Type B pancreatic cell (in vitro differentiated cells): ENCODE data around the gene CA6. TPM values are rescaled to one million over a fixed set of nuclear protein-coding genes. Genes with fewer than 3 reads are reported as not detected.
"Not testable (repeated sequence)": the region's sequence is repeated elsewhere in the genome, so short reads cannot be mapped to it uniquely, and the experiment has no call there.

Experiments used
- DNase-seq: peaks from one replicate; pipeline ENCODE4 v3.0.0; 2021; ENCODE audit warnings: mixed read lengths; ENCODE audit not compliant: unreplicated experiment; ENCODE audit errors: extremely low spot score
- H3K27ac Mint-ChIP-seq: 2 replicates; pipeline ENCODE4 v1.8.0; 2021; ENCODE audit warnings: mild to moderate bottlenecking, mixed read lengths
- H3K27me3 Mint-ChIP-seq: 2 replicates; pipeline ENCODE4 v1.8.0; 2021; ENCODE audit warnings: mixed read lengths
- H3K36me3 Mint-ChIP-seq: 2 replicates; pipeline ENCODE4 v1.8.0; 2021; ENCODE audit warnings: mixed read lengths
- H3K4me1 Mint-ChIP-seq: one replicate; pipeline ENCODE4 v1.8.0; 2021; ENCODE audit warnings: mixed read lengths; ENCODE audit not compliant: unreplicated experiment
- H3K4me3 Mint-ChIP-seq: 2 replicates; pipeline ENCODE4 v1.8.0; 2021; ENCODE audit warnings: mild to moderate bottlenecking, mixed read lengths
- H3K9me3 Mint-ChIP-seq: 2 replicates; pipeline ENCODE4 v1.8.0; 2021; ENCODE audit warnings: mixed read lengths
- total RNA-seq: library from RNA; stranded (reverse); gene quantifications from 2 replicates; pipeline ENCODE4 v1.2.1, GENCODE V29; 2021; ENCODE audit warnings: low replicate concordance
- TF ChIP-seq, protein P1 (sequence below): fragments of 200-600 bp; sonication (generic); conservative IDR thresholded peaks from 2 replicates; pipeline ENCODE4 v1.5.0; 2021; ENCODE audit warnings: antibody characterized with exemption, mild to moderate bottlenecking

Gene CA6
- total RNA-seq, 1 donor from 2014 or later: not detected

DNA sequence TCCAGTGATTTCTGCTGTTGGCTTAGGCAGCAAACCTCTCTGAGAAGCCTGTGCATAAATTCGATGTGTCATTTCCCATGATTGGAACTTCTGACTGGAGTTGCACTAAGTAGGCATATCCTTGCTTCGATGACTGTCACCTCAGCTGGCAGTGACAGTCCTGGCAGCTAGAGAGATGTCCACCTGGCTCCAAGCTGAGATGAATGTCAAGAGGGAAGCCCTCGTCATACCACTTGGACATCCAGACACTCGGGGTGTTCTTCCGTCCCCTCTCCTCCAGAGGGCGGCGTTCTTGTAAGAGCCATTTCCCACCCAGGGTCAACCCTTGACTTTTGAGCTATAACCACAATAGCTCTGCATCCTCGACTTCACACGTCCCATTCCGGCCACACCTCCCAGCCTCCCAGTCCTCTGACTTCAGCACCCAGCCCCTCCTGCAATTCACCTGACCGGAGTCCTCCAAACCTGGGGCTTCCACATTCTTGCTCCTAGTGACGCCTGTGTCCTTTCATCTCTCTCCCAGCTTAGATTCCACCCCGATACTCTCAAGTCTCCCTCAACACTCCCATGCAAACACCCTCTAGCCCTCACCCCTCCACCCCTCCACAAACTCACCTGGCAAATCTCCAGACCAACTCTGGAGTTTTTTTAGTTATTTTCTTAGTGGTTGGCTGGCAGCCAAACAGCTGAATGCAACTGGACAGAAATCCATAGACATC is 17.3 kb downstream of the CA6 start:
- no peak for DNase-seq
- TF ChIP-seq, protein P1, sequence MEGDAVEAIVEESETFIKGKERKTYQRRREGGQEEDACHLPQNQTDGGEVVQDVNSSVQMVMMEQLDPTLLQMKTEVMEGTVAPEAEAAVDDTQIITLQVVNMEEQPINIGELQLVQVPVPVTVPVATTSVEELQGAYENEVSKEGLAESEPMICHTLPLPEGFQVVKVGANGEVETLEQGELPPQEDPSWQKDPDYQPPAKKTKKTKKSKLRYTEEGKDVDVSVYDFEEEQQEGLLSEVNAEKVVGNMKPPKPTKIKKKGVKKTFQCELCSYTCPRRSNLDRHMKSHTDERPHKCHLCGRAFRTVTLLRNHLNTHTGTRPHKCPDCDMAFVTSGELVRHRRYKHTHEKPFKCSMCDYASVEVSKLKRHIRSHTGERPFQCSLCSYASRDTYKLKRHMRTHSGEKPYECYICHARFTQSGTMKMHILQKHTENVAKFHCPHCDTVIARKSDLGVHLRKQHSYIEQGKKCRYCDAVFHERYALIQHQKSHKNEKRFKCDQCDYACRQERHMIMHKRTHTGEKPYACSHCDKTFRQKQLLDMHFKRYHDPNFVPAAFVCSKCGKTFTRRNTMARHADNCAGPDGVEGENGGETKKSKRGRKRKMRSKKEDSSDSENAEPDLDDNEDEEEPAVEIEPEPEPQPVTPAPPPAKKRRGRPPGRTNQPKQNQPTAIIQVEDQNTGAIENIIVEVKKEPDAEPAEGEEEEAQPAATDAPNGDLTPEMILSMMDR: peak; percentile 52
- peak overlapping the region; percentile 84 for H3K27ac Mint-ChIP-seq
- H3K9me3 Mint-ChIP-seq: peaks cover 4% of the 10 kb centered on the region
- peaks cover 20% of the 10 kb centered on the region for H3K4me1 Mint-ChIP-seq
- no peak overlapping the region for H3K4me3 Mint-ChIP-seq
- peaks cover 5% of the 10 kb centered on the region for H3K27me3 Mint-ChIP-seq
- H3K36me3 Mint-ChIP-seq: no peaks in the 10 kb centered on the region

GRCh38 chr1:8963963-8964362 is 18.3 kb downstream of the CA6 start:
- no peak overlapping the region for H3K4me3 Mint-ChIP-seq
- TF ChIP-seq, protein P1: no peak
- peaks cover 5% of the 10 kb centered on the region for H3K27me3 Mint-ChIP-seq
- peak overlapping the region; percentile 33 for H3K27ac Mint-ChIP-seq
- no peaks in the 10 kb centered on the region for H3K36me3 Mint-ChIP-seq
- DNase-seq: no peak
- H3K9me3 Mint-ChIP-seq: peaks cover 4% of the 10 kb centered on the region
- H3K4me1 Mint-ChIP-seq: peaks cover 20% of the 10 kb centered on the region

- Mint-ChIP-seq H3K27me3 (peaks cover 5% of the 10 kb centered on the region), H3K9me3 (peaks cover 3% of the 10 kb centered on the region), H3K4me3 (no peak overlapping the region), H3K4me1 (peaks cover 20% of the 10 kb centered on the region), H3K36me3 (no peaks in the 10 kb centered on the region), H3K27ac (no peak overlapping the region)
- TF ChIP-seq, protein P1: no peak
- no peak for DNase-seq
These were observed 19.6 kb downstream of the CA6 start for GRCh38 chr1:8965121-8965820.

GRCh38 chr1:8966606-8967005 is 20.9 kb downstream of the CA6 start:
- Mint-ChIP-seq H3K36me3 (no peaks in the 10 kb centered on the region), H3K9me3 (no peaks in the 10 kb centered on the region), H3K4me3 (no peak overlapping the region), H3K27me3 (peaks cover 5% of the 10 kb centered on the region), H3K4me1 (peaks cover 20% of the 10 kb centered on the region), H3K27ac (no peak overlapping the region)
- TF ChIP-seq, protein P1: no peak
- DNase-seq: no peak

GRCh38 chr1:8968902-8969301 is 23.2 kb downstream of the CA6 start:
- DNase-seq, H3K36me3 Mint-ChIP-seq, H3K27ac Mint-ChIP-seq, H3K27me3 Mint-ChIP-seq, H3K9me3 Mint-ChIP-seq, H3K4me3 Mint-ChIP-seq: not testable (repeated sequence)
- peaks cover 12% of the 10 kb centered on the region for H3K4me1 Mint-ChIP-seq

GRCh38 chr1:8969937-8970336 is 24.3 kb downstream of the CA6 start:
- Mint-ChIP-seq H3K27ac (no peak overlapping the region), H3K4me1 (peaks cover 3% of the 10 kb centered on the region), H3K9me3 (no peaks in the 10 kb centered on the region), H3K4me3 (no peak overlapping the region), H3K27me3 (no peaks in the 10 kb centered on the region), H3K36me3 (no peaks in the 10 kb centered on the region)
- no peak for DNase-seq
- TF ChIP-seq, protein P1: no peak
